ENCODE measurements around the gene C5orf22.

- TF ChIP-seq CTCF (IDR thresholded peaks at IDR 0.05) (no peak), EZH2 (IDR thresholded peaks at IDR 0.05; ENCODE audit: borderline replicate concordance, insufficient read depth, low read depth, low read length, poor library complexity, severe bottlenecking) (no peak)
Observed at GRCh38 chr5:31563216-31563615, 31.1 kb downstream of the C5orf22 start.
